PC-9 (cell line): ENCODE data around the gene TKT. TPM values are rescaled to one million over a fixed set of nuclear protein-coding genes. Genes with fewer than 3 reads are reported as not detected.

Experiments
- BruUV-seq: library from RNA; stranded (reverse); fragments of 400-500 nt; replicated peaks from 2 replicates; lab custom pipeline; 2021; lab: Mats Ljungman, UMichigan
- CTCF ChIA-PET: fragments of 300-600 bp; sonication (Branson Sonifier 250); formaldehyde crosslinking; loops from one replicate; lab custom pipeline; 2022; ENCODE audit warnings: antibody characterized with exemption; lab: Charles Lee
- POLR2A ChIA-PET: fragments of 300-600 bp; sonication (Branson Sonifier 250); formaldehyde crosslinking; loops from one replicate; lab custom pipeline; 2022; ENCODE audit warnings: antibody characterized with exemption; ENCODE audit not compliant: unreplicated experiment; lab: Charles Lee
- DNase-seq, 2 experiments: peaks; one replicate each; pipeline versions ENCODE4 v3.0.0 to v3.0.0-alpha.2; 2015 to 2022; ENCODE audit warnings: mixed read lengths in 1 of 2
- H2AFZ ChIP-seq: fragments of 200-600 bp; sonication (generic); 2 replicates; pipeline ENCODE4 v1.8.1; 2017; ENCODE audit warnings: antibody characterized with exemption
- H3F3A ChIP-seq: fragments of 200-600 bp; sonication (generic); 2 replicates; pipeline ENCODE4 v1.8.1; 2017; ENCODE audit warnings: antibody characterized with exemption, mild to moderate bottlenecking, low read depth; ENCODE audit not compliant: insufficient read depth
- H3K27ac ChIP-seq: fragments of 200-600 bp; sonication (generic); 2 replicates; pipeline ENCODE4 v1.6.1; 2016; ENCODE audit warnings: mixed run types
- H3K27me3 ChIP-seq: fragments of 200-600 bp; sonication (generic); 2 replicates; pipeline ENCODE4 v1.6.1; 2016; ENCODE audit warnings: low read depth, mixed run types; ENCODE audit not compliant: insufficient read depth
- H3K36me3 ChIP-seq: fragments of 200-600 bp; sonication (generic); 2 replicates; pipeline ENCODE4 v1.6.1; 2016; ENCODE audit warnings: low read depth, mixed run types
- H3K4me1 ChIP-seq: fragments of 200-600 bp; sonication (generic); replicated peaks from 2 replicates; pipeline ENCODE4 v1.6.1; 2016; ENCODE audit warnings: mixed run types; ENCODE audit not compliant: insufficient read depth
- H3K4me2 ChIP-seq: fragments of 200-600 bp; sonication (generic); 2 replicates; pipeline ENCODE4 v1.6.1; 2017; ENCODE audit warnings: mixed run types
- H3K4me3 ChIP-seq: fragments of 200-600 bp; sonication (generic); 2 replicates; pipeline ENCODE4 v1.6.1; 2016; ENCODE audit warnings: mixed run types
- H3K79me2 ChIP-seq: fragments of 200-600 bp; sonication (generic); 2 replicates; pipeline ENCODE4 v1.6.1; 2017; ENCODE audit warnings: low read depth, mixed run types
- H3K9me2 ChIP-seq: fragments of 200-600 bp; sonication (generic); 2 replicates; pipeline ENCODE4 v1.8.1; 2017; ENCODE audit warnings: mild to moderate bottlenecking; ENCODE audit not compliant: insufficient read depth
- H3K9me3 ChIP-seq: fragments of 200-600 bp; sonication (generic); 2 replicates; pipeline ENCODE4 v1.8.1; 2016; ENCODE audit warnings: low read depth; ENCODE audit not compliant: insufficient read depth
- H4K20me1 ChIP-seq: fragments of 200-600 bp; sonication (generic); 2 replicates; pipeline ENCODE4 v1.8.1; 2017; ENCODE audit not compliant: insufficient read depth
- EZH2 ChIP-seq: fragments of 200-600 bp; sonication (generic); IDR thresholded peaks from 2 replicates; pipeline ENCODE4 v1.8.0; 2017; ENCODE audit warnings: antibody characterized with exemption, low read depth
- intact Hi-C: fragments of 100-400 bp; cut with micrococcal nuclease; formaldehyde crosslinking; loops from one replicate; pipeline ENCODE4 v1.10.0; 2022; ENCODE audit not compliant: unreplicated experiment
- total RNA-seq: library from RNA; stranded (reverse); gene quantifications from 2 replicates; pipeline ENCODE4 v1.2.3, GENCODE V29; 2021
- TF ChIP-seq, protein P1 (sequence below): fragments of 200-600 bp; sonication (generic); conservative IDR thresholded peaks from 2 replicates; pipeline ENCODE4 v1.6.1; 2017; ENCODE audit warnings: mixed run types, antibody characterized with exemption, mild to moderate bottlenecking, moderate library complexity

TKT gene
- total RNA-seq, 1 experiment from 2014 or later = 2,016 TPM

DNA sequence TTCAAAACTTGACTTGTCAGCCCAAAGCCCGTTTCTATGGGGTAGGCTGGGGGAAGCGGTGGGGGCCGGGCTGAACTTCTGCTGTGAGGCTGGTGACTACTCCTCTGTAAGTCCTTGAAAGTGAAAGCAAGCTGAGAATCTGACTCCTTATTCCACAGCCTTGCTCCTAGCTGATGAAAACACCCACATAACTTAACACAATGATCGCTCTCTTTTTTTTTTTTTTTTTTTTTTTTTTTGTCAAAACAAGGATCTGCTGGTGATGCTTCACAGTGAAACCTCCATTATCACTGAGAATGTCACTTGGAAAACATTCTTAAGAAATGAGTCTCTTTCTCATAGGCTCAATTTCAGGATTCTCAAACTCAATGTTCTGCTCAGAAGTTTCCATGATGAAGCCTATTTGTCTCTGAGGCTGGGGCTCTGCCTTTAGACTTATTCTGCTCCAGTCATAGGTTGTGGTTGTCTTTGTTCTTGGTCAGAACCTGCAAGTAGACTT is 31.4 kb upstream of the TKT start:
- no peak overlapping the region for H2AFZ ChIP-seq
- intact Hi-C loops = no loop called here
- H3K4me1 ChIP-seq = no peaks in the 10 kb centered on the region
- H3K36me3 ChIP-seq = peaks cover 11% of the 10 kb centered on the region
- POLR2A ChIA-PET = interaction anchor here (0.5 kb wide), 1 partner anchor 24 kb away, joined by 14 read pairs; no protein-coding TSS in a partner anchor
- no peak for DNase-seq
- no peak for TF ChIP-seq EZH2
- TF ChIP-seq, protein P1, sequence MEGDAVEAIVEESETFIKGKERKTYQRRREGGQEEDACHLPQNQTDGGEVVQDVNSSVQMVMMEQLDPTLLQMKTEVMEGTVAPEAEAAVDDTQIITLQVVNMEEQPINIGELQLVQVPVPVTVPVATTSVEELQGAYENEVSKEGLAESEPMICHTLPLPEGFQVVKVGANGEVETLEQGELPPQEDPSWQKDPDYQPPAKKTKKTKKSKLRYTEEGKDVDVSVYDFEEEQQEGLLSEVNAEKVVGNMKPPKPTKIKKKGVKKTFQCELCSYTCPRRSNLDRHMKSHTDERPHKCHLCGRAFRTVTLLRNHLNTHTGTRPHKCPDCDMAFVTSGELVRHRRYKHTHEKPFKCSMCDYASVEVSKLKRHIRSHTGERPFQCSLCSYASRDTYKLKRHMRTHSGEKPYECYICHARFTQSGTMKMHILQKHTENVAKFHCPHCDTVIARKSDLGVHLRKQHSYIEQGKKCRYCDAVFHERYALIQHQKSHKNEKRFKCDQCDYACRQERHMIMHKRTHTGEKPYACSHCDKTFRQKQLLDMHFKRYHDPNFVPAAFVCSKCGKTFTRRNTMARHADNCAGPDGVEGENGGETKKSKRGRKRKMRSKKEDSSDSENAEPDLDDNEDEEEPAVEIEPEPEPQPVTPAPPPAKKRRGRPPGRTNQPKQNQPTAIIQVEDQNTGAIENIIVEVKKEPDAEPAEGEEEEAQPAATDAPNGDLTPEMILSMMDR = no peak
- H3F3A ChIP-seq = peaks cover 5% of the 10 kb centered on the region; the same call in 1 of the 2 replicates
- no TSS peak for BruUV-seq
- no peak overlapping the region for H3K27ac ChIP-seq
- no peaks in the 10 kb centered on the region for H3K79me2 ChIP-seq
- no peaks in the 10 kb centered on the region for H3K9me3 ChIP-seq
- no peaks in the 10 kb centered on the region for H3K9me2 ChIP-seq
- no peak overlapping the region for H3K4me2 ChIP-seq
- no peaks in the 10 kb centered on the region for H4K20me1 ChIP-seq
- no peak overlapping the region for H3K4me3 ChIP-seq
- H3K27me3 ChIP-seq = no peaks in the 10 kb centered on the region
- CTCF ChIA-PET = no interaction called here

GRCh38 chr3:53286727-53287126 is 30.9 kb upstream of the TKT start:
- no peak overlapping the region for H3K4me2 ChIP-seq
- POLR2A ChIA-PET = no interaction called here
- CTCF ChIA-PET = no interaction called here
- H3K4me1 ChIP-seq = no peaks in the 10 kb centered on the region
- no peaks in the 10 kb centered on the region for H3K9me3 ChIP-seq
- H3K79me2 ChIP-seq = no peaks in the 10 kb centered on the region
- no peaks in the 10 kb centered on the region for H3K27me3 ChIP-seq
- peaks cover 11% of the 10 kb centered on the region for H3K36me3 ChIP-seq
- H3K9me2 ChIP-seq = no peaks in the 10 kb centered on the region
- no TSS peak for BruUV-seq
- no peak overlapping the region for H2AFZ ChIP-seq
- no peak for DNase-seq
- H3F3A ChIP-seq = peaks cover 5% of the 10 kb centered on the region; the same call in 1 of the 2 replicates
- no peaks in the 10 kb centered on the region for H4K20me1 ChIP-seq
- H3K4me3 ChIP-seq = no peak overlapping the region
- H3K27ac ChIP-seq = no peak overlapping the region
- intact Hi-C loops = no loop called here
- no peak for TF ChIP-seq EZH2
- TF ChIP-seq, protein P1 = no peak

GRCh38 chr3:53282581-53282980 is 26.8 kb upstream of the TKT start:
- TF ChIP-seq, protein P1 = no peak
- BruUV-seq = no TSS peak
- no peaks in the 10 kb centered on the region for H3K79me2 ChIP-seq
- no peak for DNase-seq
- peaks cover 5% of the 10 kb centered on the region; the same call in 1 of the 2 replicates for H3F3A ChIP-seq
- no peaks in the 10 kb centered on the region for H3K9me3 ChIP-seq
- H3K4me3 ChIP-seq = no peak overlapping the region
- H2AFZ ChIP-seq = no peak overlapping the region
- no peak overlapping the region for H3K27ac ChIP-seq
- ChIA-PET POLR2A (no interaction called here), CTCF (no interaction called here)
- H3K27me3 ChIP-seq = no peaks in the 10 kb centered on the region
- no peaks in the 10 kb centered on the region for H4K20me1 ChIP-seq
- no peak overlapping the region for H3K4me2 ChIP-seq
- peaks cover 11% of the 10 kb centered on the region for H3K36me3 ChIP-seq
- intact Hi-C loops = no loop called here
- H3K4me1 ChIP-seq = no peaks in the 10 kb centered on the region
- no peaks in the 10 kb centered on the region for H3K9me2 ChIP-seq
